LHCN-M2 (cell line): ENCODE data around the gene MAP4. TPM values are rescaled to one million over a fixed set of nuclear protein-coding genes. Genes with fewer than 3 reads are reported as not detected.

Source experiments
- DNase-seq: peaks from one replicate; pipeline ENCODE4 v3.0.0-alpha.2; 2012; ENCODE audit warnings: low read depth
- total RNA-seq: library from RNA; depleted of rRNA; stranded (reverse); fragments of >200 nt; gene quantifications from 2 replicates; pipeline ENCODE4 v1.2.3, GENCODE V29; 2014

Gene MAP4
- total RNA-seq, 1 experiment from 2014 or later = 106 TPM

- DNase-seq = no peak
Measured at GRCh38 chr3:47863391-47864128, 152.7 kb downstream of the MAP4 start.

GRCh38 chr3:47859956-47860605, 156.1 kb downstream of the MAP4 start:
- no peak for DNase-seq

GRCh38 chr3:47857151-47857550, 159.1 kb downstream of the MAP4 start:
- no peak for DNase-seq

GRCh38 chr3:47856669-47857068, 159.5 kb downstream of the MAP4 start:
- DNase-seq = no peak

GRCh38 chr3:47855461-47856383, 160.5 kb downstream of the MAP4 start:
- DNase-seq = no peak

- DNase-seq = no peak
Measured at GRCh38 chr3:47854720-47855455, 161.3 kb downstream of the MAP4 start.

GRCh38 chr3:47854267-47854666, 161.9 kb downstream of the MAP4 start:
- no peak for DNase-seq

GRCh38 chr3:47852604-47853602, 163.3 kb downstream of the MAP4 start:
- DNase-seq = no peak

- no peak for DNase-seq
Measured at GRCh38 chr3:47851888-47852603, 164.2 kb downstream of the MAP4 start.

GRCh38 chr3:47850564-47851410, 165.4 kb downstream of the MAP4 start:
- no peak for DNase-seq

- peak; percentile 44 for DNase-seq
Measured at GRCh38 chr3:47849699-47850563, 166.3 kb downstream of the MAP4 start.

- no peak for DNase-seq
Measured at GRCh38 chr3:47849186-47849698, 167.0 kb downstream of the MAP4 start.

- DNase-seq = no peak
Measured at GRCh38 chr3:47848599-47849117, 167.6 kb downstream of the MAP4 start.

GRCh38 chr3:47847801-47848518, 168.3 kb downstream of the MAP4 start:
- DNase-seq = no peak

GRCh38 chr3:47847260-47847659, 169.0 kb downstream of the MAP4 start:
- DNase-seq = no peak

GRCh38 chr3:47846880-47847248, 169.4 kb downstream of the MAP4 start:
- no peak for DNase-seq
